ENCODE results near the gene ZHX3. TPM values are rescaled to one million over a fixed set of nuclear protein-coding genes. Genes with fewer than 3 reads are reported as not detected.
A peak's percentile ranks its signal among the peaks of the same experiment; 100 is the strongest.
"Not testable (repeated sequence)": the region's sequence is repeated elsewhere in the genome, so short reads cannot be mapped to it uniquely, and the experiment has no call there.

Gene ZHX3
- total RNA-seq, 4 donors from 2014 or later = 20.1 to 30.0 (median 25.9) TPM

GRCh38 chr20:41242807-41243206 is 74.7 kb downstream of the ZHX3 start:
- in situ Hi-C loops (cut with MboI; ENCODE audit: low sequenced_read_pairs in 4 of 4) (loop anchor here in 1 of 4 donors (5.0 kb wide), 1 partner anchor 89 kb away; no protein-coding TSS in a partner anchor), intact Hi-C loops (cut with DNase I; ENCODE audit: low total_unique reads) (no loop called here)
- no peak for TF ChIP-seq POLR2A (IDR thresholded peaks at IDR 0.05)
- TF ChIP-seq, protein P1, sequence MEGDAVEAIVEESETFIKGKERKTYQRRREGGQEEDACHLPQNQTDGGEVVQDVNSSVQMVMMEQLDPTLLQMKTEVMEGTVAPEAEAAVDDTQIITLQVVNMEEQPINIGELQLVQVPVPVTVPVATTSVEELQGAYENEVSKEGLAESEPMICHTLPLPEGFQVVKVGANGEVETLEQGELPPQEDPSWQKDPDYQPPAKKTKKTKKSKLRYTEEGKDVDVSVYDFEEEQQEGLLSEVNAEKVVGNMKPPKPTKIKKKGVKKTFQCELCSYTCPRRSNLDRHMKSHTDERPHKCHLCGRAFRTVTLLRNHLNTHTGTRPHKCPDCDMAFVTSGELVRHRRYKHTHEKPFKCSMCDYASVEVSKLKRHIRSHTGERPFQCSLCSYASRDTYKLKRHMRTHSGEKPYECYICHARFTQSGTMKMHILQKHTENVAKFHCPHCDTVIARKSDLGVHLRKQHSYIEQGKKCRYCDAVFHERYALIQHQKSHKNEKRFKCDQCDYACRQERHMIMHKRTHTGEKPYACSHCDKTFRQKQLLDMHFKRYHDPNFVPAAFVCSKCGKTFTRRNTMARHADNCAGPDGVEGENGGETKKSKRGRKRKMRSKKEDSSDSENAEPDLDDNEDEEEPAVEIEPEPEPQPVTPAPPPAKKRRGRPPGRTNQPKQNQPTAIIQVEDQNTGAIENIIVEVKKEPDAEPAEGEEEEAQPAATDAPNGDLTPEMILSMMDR (IDR thresholded peaks at IDR 0.05 in 4 of 5, conservative IDR thresholded peaks at IDR 0.05 in 1 of 5) = no peak
- no peak for ATAC-seq
- Histone ChIP-seq H3K4me1 (peaks cover 44 to 51% of the 10 kb centered on the region in 2 donors), H3K9me3 (no peaks in the 10 kb centered on the region), H3K27ac (peak overlapping the region in 1 of 4 donors; percentile 2), H3K36me3 (no peaks in the 10 kb centered on the region), H3K4me3 (no peak overlapping the region), H3K27me3 (no peaks in the 10 kb centered on the region)
- no peak for DNase-seq

DNA sequence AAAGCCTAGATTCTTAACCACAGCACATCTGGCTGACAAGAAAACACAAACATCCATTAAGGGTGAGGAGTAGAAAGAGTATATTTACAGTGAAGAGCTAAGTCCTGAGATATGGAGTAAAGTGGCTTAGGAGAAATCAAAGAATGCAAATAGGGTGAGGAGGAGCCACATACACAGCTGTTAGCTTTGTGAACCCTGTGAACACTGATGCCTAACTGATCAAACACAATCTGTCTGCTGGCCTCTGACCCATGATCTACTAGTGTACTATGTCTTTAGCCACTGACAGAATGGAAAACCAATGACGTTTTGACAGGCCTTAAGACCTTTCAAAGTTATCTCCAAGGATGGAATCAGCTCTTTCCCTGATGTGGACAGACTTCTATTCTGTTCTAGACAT is 75.2 kb downstream of the ZHX3 start:
- in situ Hi-C loops (cut with MboI; ENCODE audit: low sequenced_read_pairs in 4 of 4) (loop anchor here in 1 of 4 donors (5.0 kb wide), 1 partner anchor 90 kb away; no protein-coding TSS in a partner anchor), intact Hi-C loops (cut with DNase I; ENCODE audit: low total_unique reads) (no loop called here)
- ATAC-seq = no peak
- no peak for DNase-seq
- Histone ChIP-seq H3K36me3 (no peaks in the 10 kb centered on the region), H3K9me3 (no peaks in the 10 kb centered on the region), H3K27ac (peak overlapping the region in 1 of 4 donors; percentile 2), H3K4me3 (no peak overlapping the region), H3K27me3 (no peaks in the 10 kb centered on the region), H3K4me1 (peaks cover 40 to 46% of the 10 kb centered on the region in 2 donors)
- TF ChIP-seq, protein P1 (IDR thresholded peaks at IDR 0.05 in 4 of 5, conservative IDR thresholded peaks at IDR 0.05 in 1 of 5) = no peak

DNA sequence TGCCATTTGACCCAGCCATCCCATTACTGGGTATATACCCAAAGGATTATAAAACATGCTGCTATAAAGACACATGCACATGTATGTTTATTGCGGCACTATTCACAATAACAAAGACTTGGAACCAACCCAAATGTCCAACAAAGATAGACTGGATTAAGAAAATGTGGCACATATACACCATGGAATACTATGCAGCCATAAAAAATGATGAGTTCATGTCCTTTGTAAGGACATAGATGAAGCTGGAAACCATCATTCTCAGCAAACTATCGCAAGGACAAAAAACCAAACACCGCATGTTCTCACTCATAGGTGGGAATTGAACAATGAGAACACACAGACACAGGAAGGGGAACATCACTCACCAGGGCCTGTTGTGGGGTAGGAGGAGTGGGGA is 80.3 kb downstream of the ZHX3 start:
- H3K27me3 ChIP-seq; ATAC-seq; DNase-seq; intact Hi-C loops (cut with DNase I; ENCODE audit: low total_unique reads); H3K9me3 ChIP-seq; H3K27ac ChIP-seq; H3K36me3 ChIP-seq; H3K4me3 ChIP-seq: not testable (repeated sequence)
- in situ Hi-C loops (cut with MboI; ENCODE audit: low sequenced_read_pairs in 4 of 4) = loop anchor here in 1 of 4 donors (10.0 kb wide), 1 partner anchor 98 kb away; no protein-coding TSS in a partner anchor
- peaks cover 31 to 32% of the 10 kb centered on the region in 2 donors for H3K4me1 ChIP-seq

DNA sequence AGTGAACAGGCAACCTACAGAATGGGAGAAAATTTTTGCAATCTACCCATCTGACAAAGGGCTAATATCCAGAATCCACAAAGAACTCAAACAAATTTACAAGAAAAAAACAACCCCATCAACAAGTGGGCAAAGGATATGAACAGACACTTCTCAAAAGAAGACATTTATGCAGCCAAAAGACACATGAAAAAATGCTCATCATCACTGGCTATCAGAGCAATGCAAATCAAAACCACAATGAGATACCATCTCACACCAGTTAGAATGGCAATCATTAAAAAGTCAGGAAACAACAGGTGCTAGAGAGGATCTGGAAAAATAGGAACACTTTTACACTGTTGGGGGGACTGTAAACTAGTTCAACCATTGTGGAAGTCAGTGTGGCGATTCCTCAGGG is 80.7 kb downstream of the ZHX3 start:
- in situ Hi-C loops (cut with MboI; ENCODE audit: low sequenced_read_pairs in 4 of 4) = loop anchor here in 1 of 4 donors (10.0 kb wide), 1 partner anchor 98 kb away; no protein-coding TSS in a partner anchor
- H3K4me1 ChIP-seq = peaks cover 35 to 36% of the 10 kb centered on the region in 2 donors
- intact Hi-C loops (cut with DNase I; ENCODE audit: low total_unique reads) = not testable (repeated sequence)

GRCh38 chr20:41234546-41234945 is 83.0 kb downstream of the ZHX3 start:
- Histone ChIP-seq H3K27me3 (no peaks in the 10 kb centered on the region), H3K27ac (peak overlapping the region; percentile 78 to 91 (median 86)), H3K36me3 (no peaks in the 10 kb centered on the region), H3K4me1 (peaks cover 52 to 54% of the 10 kb centered on the region in 2 donors), H3K9me3 (no peaks in the 10 kb centered on the region), H3K4me3 (no peak overlapping the region)
- intact Hi-C loops (cut with DNase I; ENCODE audit: low total_unique reads) (no loop called here), in situ Hi-C loops (cut with MboI; ENCODE audit: low sequenced_read_pairs in 4 of 4) (loop anchor here in 2 of 4 donors (5.0 to 10.0 kb wide), 2 partner anchors 100 to 103 kb away; no protein-coding TSS in a partner anchor)
- DNase-seq (peak; percentile 59 to 89), ATAC-seq (peak; percentile 77 to 88)
- TF ChIP-seq, protein P1 (IDR thresholded peaks at IDR 0.05 in 4 of 5, conservative IDR thresholded peaks at IDR 0.05 in 1 of 5) = no peak
- no peak for TF ChIP-seq POLR2A (IDR thresholded peaks at IDR 0.05)

More for the DNA sequence above, 80.7 kb downstream of the ZHX3 start:
- not testable (repeated sequence) for DNase-seq, H3K9me3 ChIP-seq, H3K27me3 ChIP-seq, H3K36me3 ChIP-seq, H3K27ac ChIP-seq, H3K4me3 ChIP-seq, ATAC-seq
